ENCODE results near the gene SLC39A9. TPM values are rescaled to one million over a fixed set of nuclear protein-coding genes. Genes with fewer than 3 reads are reported as not detected.
"Not testable (repeated sequence)": the region's sequence is repeated elsewhere in the genome, so short reads cannot be mapped to it uniquely, and the experiment has no call there.

SLC39A9 gene
- total and polyA plus RNA-seq, 4 experiments from 2014 or later = 17.9 to 38.6 (median 26.2) TPM

DNA sequence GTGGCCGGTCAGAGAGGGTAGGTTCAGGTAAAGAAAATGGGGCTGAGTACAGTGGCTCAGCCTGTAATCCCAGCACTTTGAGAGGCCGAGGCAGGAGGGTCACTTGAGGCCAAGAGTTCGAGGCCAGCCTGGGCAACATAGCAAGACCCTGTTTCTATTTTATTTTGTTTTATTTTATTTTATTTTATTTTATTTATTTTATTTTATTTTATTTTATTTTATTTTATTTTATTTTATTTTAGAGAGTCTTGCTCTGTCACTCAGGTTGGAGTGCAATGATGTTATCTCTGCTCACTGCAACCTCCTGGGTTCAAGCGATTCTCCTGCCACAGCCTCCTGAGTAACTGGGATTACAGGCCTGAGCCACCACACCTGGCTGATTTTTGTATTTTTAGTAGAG is 99.4 kb downstream of the SLC39A9 start:
- intact Hi-C loops (cut with micrococcal nuclease); H3K4me3 Mint-ChIP-seq; H3K4me3 ChIP-seq (ENCODE audit: low read length in 2 of 2); H3K9me3 ChIP-seq (ENCODE audit: control insufficient read depth in 1 of 2, low read length in 2 of 2); POLR2A ChIA-PET (ENCODE audit: partially characterized antibody); H3K27me3 Mint-ChIP-seq; H3K27ac ChIP-seq (ENCODE audit: low read depth, low read length); DNase-seq; CTCF ChIA-PET (ENCODE audit: partially characterized antibody); H3K27me3 ChIP-seq (ENCODE audit: insufficient read depth, low read length); H3K4me1 Mint-ChIP-seq; H3K36me3 ChIP-seq (ENCODE audit: insufficient read depth, low read length); H3K4me1 ChIP-seq (ENCODE audit: insufficient read depth, low read length); H3K36me3 Mint-ChIP-seq; H3K9me3 Mint-ChIP-seq; H3K27ac Mint-ChIP-seq: not testable (repeated sequence)

DNA sequence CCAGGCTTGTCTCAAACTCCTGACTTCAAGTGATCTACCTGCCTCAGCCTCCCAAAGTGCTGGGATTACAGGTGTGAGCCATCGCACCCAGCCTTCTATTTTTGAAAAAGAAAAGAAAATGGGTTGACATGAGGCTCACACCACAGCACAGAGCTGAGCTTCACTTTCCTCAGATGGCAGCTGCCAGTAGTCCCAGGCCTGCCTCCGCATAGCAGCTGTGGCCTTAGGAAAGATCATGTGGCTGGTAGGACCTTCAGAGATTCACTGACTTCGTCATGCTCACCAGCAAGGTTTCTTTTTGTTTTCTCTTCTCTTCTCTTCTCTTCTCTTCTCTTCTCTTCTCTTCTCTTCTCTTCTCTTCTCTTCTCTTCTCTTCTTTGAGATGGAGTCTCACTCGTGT is 99.8 kb downstream of the SLC39A9 start:
- H3K27ac Mint-ChIP-seq; H3K4me1 Mint-ChIP-seq; CTCF ChIA-PET (ENCODE audit: partially characterized antibody): not testable (repeated sequence)

DNA sequence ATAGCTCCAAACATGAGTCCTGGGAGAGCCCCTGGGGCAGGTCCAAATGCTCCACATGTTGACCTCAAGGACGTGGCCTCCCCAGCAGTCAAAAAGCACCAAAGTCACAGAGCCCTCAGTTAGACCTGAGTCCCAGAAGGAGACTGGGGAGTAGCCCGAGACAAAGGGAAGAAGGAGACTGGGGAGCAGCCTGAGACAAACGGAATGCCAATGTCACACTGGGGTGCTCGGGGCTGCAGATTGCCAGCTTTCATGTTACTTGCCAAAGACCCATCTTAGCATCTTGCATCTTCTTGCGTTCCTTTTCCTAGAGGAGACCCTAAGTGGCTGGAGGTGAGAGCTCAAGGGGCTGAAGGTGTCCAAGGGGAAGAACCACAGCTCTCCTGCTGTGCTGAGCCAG is 100.9 kb downstream of the SLC39A9 start:
- Histone ChIP-seq H3K36me3 (ENCODE audit: insufficient read depth, low read length) (no peaks in the 10 kb centered on the region), H3K9me3 (ENCODE audit: control insufficient read depth in 1 of 2, low read length in 2 of 2) (no peaks in the 10 kb centered on the region), H3K27ac (ENCODE audit: low read depth, low read length) (no peak overlapping the region), H3K27me3 (ENCODE audit: insufficient read depth, low read length) (no peaks in the 10 kb centered on the region), H3K4me3 (ENCODE audit: low read length in 2 of 2) (no peak overlapping the region), H3K4me1 (ENCODE audit: insufficient read depth, low read length) (no peaks in the 10 kb centered on the region)
- DNase-seq = no peak
- intact Hi-C loops (cut with micrococcal nuclease) = no loop called here
- POLR2A ChIA-PET (ENCODE audit: partially characterized antibody) = no interaction called here
- Mint-ChIP-seq H3K9me3 (no peaks in the 10 kb centered on the region), H3K27ac (no peak overlapping the region), H3K4me1 (peaks cover 0 to 3% (median 0%) of the 10 kb centered on the region in 4 donors), H3K36me3 (no peaks in the 10 kb centered on the region), H3K4me3 (no peak overlapping the region), H3K27me3 (peaks cover 5% of the 10 kb centered on the region in 2 donors)
- CTCF ChIA-PET (ENCODE audit: partially characterized antibody) = no interaction called here

More for the DNA sequence above, 99.8 kb downstream of the SLC39A9 start:
- H3K4me3 ChIP-seq (ENCODE audit: low read length in 2 of 2); intact Hi-C loops (cut with micrococcal nuclease); H3K27me3 Mint-ChIP-seq; H3K4me3 Mint-ChIP-seq; H3K36me3 ChIP-seq (ENCODE audit: insufficient read depth, low read length); H3K36me3 Mint-ChIP-seq; H3K9me3 Mint-ChIP-seq; H3K27me3 ChIP-seq (ENCODE audit: insufficient read depth, low read length); DNase-seq; H3K9me3 ChIP-seq (ENCODE audit: control insufficient read depth in 1 of 2, low read length in 2 of 2); POLR2A ChIA-PET (ENCODE audit: partially characterized antibody); H3K27ac ChIP-seq (ENCODE audit: low read depth, low read length); H3K4me1 ChIP-seq (ENCODE audit: insufficient read depth, low read length): not testable (repeated sequence)

DNA sequence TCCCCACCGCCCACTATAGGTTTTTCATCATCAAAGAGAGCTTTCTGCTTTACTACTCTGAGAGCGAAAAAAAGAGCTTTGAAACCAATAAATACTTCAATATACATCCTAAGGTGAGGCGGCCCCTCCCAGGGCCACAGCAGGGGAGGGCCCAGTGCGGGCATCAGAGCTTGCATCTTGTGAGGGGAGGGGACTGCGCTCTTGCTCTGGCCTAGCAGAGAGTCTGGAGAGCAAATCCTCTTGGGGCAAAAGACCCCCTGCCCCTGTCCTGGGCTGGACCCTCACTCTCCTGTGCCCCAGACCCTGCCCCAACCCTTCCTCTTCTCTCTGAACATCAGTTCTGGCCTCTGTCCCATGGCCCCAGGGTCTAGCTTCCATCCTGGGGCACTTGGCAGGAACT is 101.6 kb downstream of the SLC39A9 start:
- no peak overlapping the region for H3K27ac Mint-ChIP-seq
- DNase-seq = no peak
- intact Hi-C loops (cut with micrococcal nuclease) = no loop called here

DNA sequence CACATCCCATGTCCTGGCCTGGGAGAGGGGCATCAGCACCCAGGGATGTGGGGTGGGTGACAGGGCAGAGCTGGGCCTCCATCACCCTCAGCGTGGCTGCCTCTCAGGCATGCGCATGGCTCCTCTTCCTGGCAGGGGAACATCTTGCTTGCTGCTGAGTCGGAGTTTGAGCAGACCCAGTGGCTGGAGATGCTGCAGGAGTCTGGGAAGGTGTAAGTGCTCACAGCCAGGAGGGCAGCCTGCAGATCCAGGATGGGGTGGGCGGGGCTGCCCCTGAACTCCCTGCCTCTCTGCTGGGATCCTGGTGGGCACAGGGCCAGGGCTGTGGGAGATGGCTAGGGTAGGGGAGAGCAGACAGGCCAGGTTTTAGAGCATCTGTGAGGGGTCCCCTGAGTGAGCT is 102.2 kb downstream of the SLC39A9 start:
- Mint-ChIP-seq H3K27me3 (peaks cover 2 to 3% of the 10 kb centered on the region in 2 donors), H3K9me3 (no peaks in the 10 kb centered on the region), H3K4me3 (no peak overlapping the region), H3K4me1 (peaks cover 0 to 3% (median 0%) of the 10 kb centered on the region in 4 donors), H3K27ac (no peak overlapping the region), H3K36me3 (no peaks in the 10 kb centered on the region)
- Histone ChIP-seq H3K4me3 (ENCODE audit: low read length in 2 of 2) (no peak overlapping the region), H3K36me3 (ENCODE audit: insufficient read depth, low read length) (no peaks in the 10 kb centered on the region), H3K27me3 (ENCODE audit: insufficient read depth, low read length) (no peaks in the 10 kb centered on the region), H3K4me1 (ENCODE audit: insufficient read depth, low read length) (no peaks in the 10 kb centered on the region), H3K9me3 (ENCODE audit: control insufficient read depth in 1 of 2, low read length in 2 of 2) (no peaks in the 10 kb centered on the region), H3K27ac (ENCODE audit: low read depth, low read length) (no peak overlapping the region)
- CTCF ChIA-PET (ENCODE audit: partially characterized antibody) = no interaction called here
- no peak for DNase-seq
- intact Hi-C loops (cut with micrococcal nuclease) = no loop called here
- POLR2A ChIA-PET (ENCODE audit: partially characterized antibody) = no interaction called here

More for the DNA sequence above, 101.6 kb downstream of the SLC39A9 start:
- H3K36me3 ChIP-seq (ENCODE audit: insufficient read depth, low read length) = no peaks in the 10 kb centered on the region
- Mint-ChIP-seq H3K36me3 (no peaks in the 10 kb centered on the region), H3K4me1 (peaks cover 0 to 3% (median 0%) of the 10 kb centered on the region in 4 donors), H3K4me3 (no peak overlapping the region), H3K27me3 (peaks cover 5% of the 10 kb centered on the region in 2 donors), H3K9me3 (no peaks in the 10 kb centered on the region)
- H3K4me3 ChIP-seq (ENCODE audit: low read length in 2 of 2) = no peak overlapping the region
- CTCF ChIA-PET (ENCODE audit: partially characterized antibody) = no interaction called here
- POLR2A ChIA-PET (ENCODE audit: partially characterized antibody) = no interaction called here
- no peaks in the 10 kb centered on the region for H3K4me1 ChIP-seq (ENCODE audit: insufficient read depth, low read length)
- no peaks in the 10 kb centered on the region for H3K9me3 ChIP-seq (ENCODE audit: control insufficient read depth in 1 of 2, low read length in 2 of 2)
- no peaks in the 10 kb centered on the region for H3K27me3 ChIP-seq (ENCODE audit: insufficient read depth, low read length)
- no peak overlapping the region for H3K27ac ChIP-seq (ENCODE audit: low read depth, low read length)

DNA sequence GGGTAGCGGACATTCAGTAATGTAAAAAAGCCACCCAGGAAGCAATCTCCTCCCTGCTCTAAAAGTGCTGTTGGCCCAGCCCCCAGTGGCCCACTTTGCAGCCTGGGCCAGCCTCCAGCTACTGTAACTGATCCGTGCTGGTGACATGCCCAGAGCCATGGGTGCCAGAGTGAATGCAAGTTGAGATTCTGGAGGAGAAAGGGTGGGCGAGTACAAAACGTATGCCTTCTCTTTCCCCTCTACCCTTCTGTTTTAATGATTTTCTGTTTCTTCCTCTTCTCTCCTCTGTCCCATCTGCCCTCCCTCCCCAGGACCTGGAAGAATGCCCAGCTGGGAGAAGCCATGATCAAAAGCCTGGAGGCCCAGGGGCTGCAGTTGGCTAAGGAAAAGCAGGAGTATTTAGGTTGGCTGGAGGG is 102.9 kb downstream of the SLC39A9 start:
- Histone ChIP-seq H3K4me3 (ENCODE audit: low read length in 2 of 2) (no peak overlapping the region), H3K4me1 (ENCODE audit: insufficient read depth, low read length) (no peaks in the 10 kb centered on the region), H3K36me3 (ENCODE audit: insufficient read depth, low read length) (no peaks in the 10 kb centered on the region), H3K9me3 (ENCODE audit: control insufficient read depth in 1 of 2, low read length in 2 of 2) (no peaks in the 10 kb centered on the region), H3K27ac (ENCODE audit: low read depth, low read length) (no peak overlapping the region), H3K27me3 (ENCODE audit: insufficient read depth, low read length) (no peaks in the 10 kb centered on the region)
- POLR2A ChIA-PET (ENCODE audit: partially characterized antibody) = no interaction called here
- Mint-ChIP-seq H3K36me3 (no peaks in the 10 kb centered on the region), H3K4me1 (peaks cover 0 to 3% (median 0%) of the 10 kb centered on the region in 4 donors), H3K4me3 (peak overlapping the region in 1 of 8 donors; percentile 52), H3K27me3 (peaks cover 0 to 3% of the 10 kb centered on the region in 2 donors), H3K9me3 (no peaks in the 10 kb centered on the region), H3K27ac (no peak overlapping the region)
- intact Hi-C loops (cut with micrococcal nuclease) = no loop called here
- CTCF ChIA-PET (ENCODE audit: partially characterized antibody) = no interaction called here
- DNase-seq = no peak

DNA sequence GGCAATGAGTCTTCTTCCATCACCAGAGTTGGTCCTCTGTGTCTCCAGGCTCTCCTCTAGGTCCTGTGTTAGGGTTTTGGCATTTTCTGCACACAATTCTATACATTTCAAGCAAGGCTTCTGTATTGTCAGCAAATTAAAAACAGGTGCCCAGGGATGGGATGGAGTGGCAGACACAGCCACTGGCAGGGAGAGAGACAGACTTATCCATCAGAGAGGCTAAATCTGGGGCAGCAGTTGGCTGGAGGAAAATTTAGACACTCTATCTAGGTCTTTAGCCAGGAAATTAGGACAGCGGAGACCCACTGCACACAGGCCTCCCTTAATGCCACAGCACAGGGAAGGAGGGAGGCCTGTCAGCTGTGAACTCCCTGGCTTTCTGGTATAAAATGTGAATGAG is 106.3 kb downstream of the SLC39A9 start:
- Histone ChIP-seq H3K27ac (ENCODE audit: low read depth, low read length) (no peak overlapping the region), H3K4me1 (ENCODE audit: insufficient read depth, low read length) (no peaks in the 10 kb centered on the region), H3K36me3 (ENCODE audit: insufficient read depth, low read length) (no peaks in the 10 kb centered on the region), H3K4me3 (ENCODE audit: low read length in 2 of 2) (no peak overlapping the region), H3K9me3 (ENCODE audit: control insufficient read depth in 1 of 2, low read length in 2 of 2) (no peaks in the 10 kb centered on the region), H3K27me3 (ENCODE audit: insufficient read depth, low read length) (no peaks in the 10 kb centered on the region)
- H3K27me3 Mint-ChIP-seq = no peaks in the 10 kb centered on the region
- DNase-seq = no peak
- no peak overlapping the region for H3K4me3 Mint-ChIP-seq
- no peak overlapping the region for H3K27ac Mint-ChIP-seq
- ChIA-PET POLR2A (ENCODE audit: partially characterized antibody) (no interaction called here), CTCF (ENCODE audit: partially characterized antibody) (interaction anchor here (1.6 kb wide), 1 partner anchor 9 kb away, joined by 4 read pairs; no protein-coding TSS in a partner anchor)
- no peaks in the 10 kb centered on the region for H3K36me3 Mint-ChIP-seq
- intact Hi-C loops (cut with micrococcal nuclease) = no loop called here
- peaks cover 0 to 2% (median 0%) of the 10 kb centered on the region in 8 donors for H3K9me3 Mint-ChIP-seq
- H3K4me1 Mint-ChIP-seq = peaks cover 0 to 3% (median 0%) of the 10 kb centered on the region in 4 donors
